GM18502 (cell line): Measurements from ENCODE around the gene FSIP1.
A peak's percentile ranks its signal among the peaks of the same experiment; 100 is the strongest.

Experiments used
- ATAC-seq: cut with Tn5 transposase; IDR thresholded peaks from one replicate; pipeline ENCODE4 v1.9.1; 2021; ENCODE audit warnings: mild to moderate bottlenecking; ENCODE audit not compliant: unreplicated experiment, poor library complexity

The FSIP1 gene

DNA sequence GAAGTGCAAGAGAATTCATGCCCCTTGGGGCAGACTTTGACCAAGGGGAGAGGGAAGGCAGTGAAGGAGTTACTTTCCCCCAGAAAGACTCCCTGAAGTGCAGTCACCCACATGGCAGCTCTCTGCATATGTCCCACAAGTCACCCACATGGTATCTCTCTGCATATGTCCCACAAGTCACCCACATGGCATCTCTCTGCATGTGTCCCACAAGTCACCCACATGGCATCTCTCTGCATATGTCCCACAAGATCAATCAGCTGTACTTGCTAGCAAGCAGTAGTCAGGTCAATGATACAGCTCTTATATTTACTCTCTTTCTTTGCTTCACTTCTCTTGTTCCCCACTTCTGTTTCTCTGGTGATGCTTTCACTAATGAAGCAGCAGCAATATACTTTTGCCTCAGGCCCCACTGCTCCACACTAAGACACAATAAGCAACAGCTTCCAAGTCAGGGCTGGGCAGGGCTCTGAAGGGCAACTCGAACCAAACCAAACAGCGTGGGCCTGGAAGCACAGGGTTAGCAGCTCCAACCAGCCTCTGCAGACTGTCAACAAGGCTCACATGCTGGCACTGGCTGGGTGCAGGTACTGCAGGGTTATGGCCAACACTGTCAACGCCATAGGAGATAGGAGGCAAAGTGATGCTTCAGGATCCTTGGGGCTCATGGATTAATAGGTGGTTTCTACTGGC, 155.0 kb downstream of the FSIP1 start:
- no peak for ATAC-seq

- ATAC-seq, result no peak
These were observed 156.8 kb downstream of the FSIP1 start for GRCh38 chr15:39625856-39626255.

GRCh38 chr15:39625451-39625850, 157.2 kb downstream of the FSIP1 start:
- ATAC-seq, result no peak

DNA sequence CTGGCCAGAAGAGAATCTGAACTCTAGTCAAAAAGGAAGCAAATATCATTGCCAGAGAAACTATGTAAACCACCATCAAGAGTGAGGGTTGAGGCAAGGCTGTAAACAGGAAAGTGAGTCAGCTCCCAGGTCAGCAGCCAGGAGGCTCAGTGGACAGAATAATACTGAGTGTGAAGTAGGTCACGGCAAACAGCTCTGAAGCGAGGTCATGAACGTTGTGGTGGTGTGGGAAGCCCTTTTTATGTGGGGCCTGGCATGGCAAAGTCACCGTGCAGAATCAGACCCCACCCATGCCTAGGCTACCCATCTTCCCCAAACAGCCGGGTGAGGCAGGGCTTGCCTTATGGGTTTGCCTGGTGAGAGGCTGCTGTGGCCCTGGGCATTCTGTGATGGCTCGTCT, 157.8 kb downstream of the FSIP1 start:
- peak; percentile 32 for ATAC-seq

DNA sequence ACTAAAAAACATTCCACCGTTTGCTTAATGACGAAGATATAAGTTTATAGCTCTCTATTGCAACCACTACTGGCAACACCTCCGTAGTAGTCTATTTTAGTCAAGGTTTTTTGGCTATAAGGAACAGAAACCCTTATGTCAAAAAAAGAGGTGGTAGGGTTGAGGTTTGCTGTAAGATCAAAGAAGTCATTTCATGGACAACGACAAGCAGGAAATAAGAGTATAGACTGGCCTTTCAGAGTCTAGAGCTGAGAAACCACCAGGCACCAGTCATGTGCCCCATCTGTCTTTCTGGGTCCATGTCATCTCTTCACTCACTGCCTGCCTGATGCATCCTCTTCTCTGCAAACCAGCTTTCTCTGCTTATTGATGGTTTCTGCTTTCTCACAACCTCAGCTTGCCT, 159.1 kb downstream of the FSIP1 start:
- ATAC-seq, result peak; percentile 93

DNA sequence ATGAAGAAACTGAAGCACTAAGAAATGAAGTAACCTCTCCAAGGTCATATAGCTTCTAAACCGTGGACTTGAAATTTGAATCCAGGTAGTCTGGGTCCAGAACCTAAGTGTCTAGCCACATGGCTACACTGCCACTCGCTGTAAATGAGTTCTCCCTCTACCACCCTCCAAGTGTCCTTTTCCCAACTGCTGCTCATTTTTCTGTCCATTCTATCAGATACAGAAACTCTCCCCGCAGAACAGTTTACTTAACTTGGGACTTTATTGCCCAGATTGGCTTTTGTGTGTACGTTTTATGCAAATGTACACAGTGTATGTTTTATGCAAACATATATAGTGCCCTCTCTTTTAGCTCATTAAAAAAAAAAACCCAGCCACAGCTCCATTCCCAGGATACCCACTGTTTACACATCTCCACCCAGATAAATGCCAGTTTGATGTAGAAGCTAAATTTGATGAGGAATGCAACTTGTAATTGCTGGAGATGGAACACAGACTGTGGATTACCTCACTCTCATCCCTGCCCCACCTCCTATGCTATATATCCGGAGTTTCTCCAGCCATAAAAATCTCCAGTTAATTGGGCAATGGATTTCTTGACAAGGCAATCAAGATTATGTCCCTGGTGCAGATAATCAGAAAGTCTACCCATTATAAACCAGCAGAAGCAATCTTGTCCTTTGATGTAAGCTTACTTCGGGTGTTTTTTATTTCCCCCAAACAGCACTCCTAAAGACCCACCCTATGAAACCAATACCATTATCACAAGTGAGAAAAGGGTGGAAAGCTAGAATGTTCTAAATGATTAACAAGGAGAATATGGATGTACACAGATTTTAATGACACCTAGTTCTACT, 159.8 kb downstream of the FSIP1 start:
- ATAC-seq, result peak; percentile 17

GRCh38 chr15:39621976-39622375, 160.7 kb downstream of the FSIP1 start:
- ATAC-seq, result no peak

DNA sequence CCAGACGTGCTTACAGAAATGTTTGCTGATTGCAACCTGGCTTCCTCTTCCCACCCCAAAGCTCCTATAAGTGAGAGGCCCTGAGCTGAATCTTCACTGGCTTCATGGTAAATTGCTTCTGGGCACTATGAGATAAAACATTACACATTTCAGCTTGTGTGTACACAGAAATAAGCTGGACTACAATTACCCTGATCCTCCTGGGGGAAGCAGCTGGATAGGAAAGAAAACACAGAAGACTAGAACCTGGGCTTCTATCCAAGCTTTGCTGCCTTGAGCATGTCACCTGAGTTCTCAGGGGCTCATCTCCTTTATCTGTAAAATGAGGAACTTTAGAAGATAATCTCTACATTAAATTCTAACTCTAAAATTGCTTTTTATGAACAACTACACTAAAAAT, 161.4 kb downstream of the FSIP1 start:
- no peak for ATAC-seq

GRCh38 chr15:39618063-39618823, 164.4 kb downstream of the FSIP1 start:
- no peak for ATAC-seq

- ATAC-seq, result no peak
These were observed 165.7 kb downstream of the FSIP1 start for GRCh38 chr15:39616731-39617455.

GRCh38 chr15:39613861-39614260, 168.8 kb downstream of the FSIP1 start:
- ATAC-seq, result no peak

DNA sequence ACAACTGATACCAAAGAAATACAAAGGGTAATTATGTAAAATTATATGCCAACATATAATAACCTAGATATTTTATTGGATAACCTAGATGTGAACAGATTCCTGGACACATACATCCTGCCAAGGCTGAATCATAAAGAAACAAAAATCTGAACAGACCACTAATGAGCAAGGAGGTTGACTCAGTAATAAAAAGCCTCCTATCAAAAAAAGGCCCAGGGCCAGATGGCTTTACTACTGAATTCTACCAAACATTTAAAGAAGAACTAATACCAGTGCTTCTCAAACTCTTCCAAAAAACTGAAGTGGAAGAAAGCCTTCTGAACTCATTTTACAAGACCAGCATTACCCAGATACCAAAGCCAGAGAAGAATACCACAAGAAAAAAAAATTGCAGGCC, 169.4 kb downstream of the FSIP1 start:
- no peak for ATAC-seq

- no peak for ATAC-seq
These were observed 172.0 kb downstream of the FSIP1 start for GRCh38 chr15:39610665-39611064.

DNA sequence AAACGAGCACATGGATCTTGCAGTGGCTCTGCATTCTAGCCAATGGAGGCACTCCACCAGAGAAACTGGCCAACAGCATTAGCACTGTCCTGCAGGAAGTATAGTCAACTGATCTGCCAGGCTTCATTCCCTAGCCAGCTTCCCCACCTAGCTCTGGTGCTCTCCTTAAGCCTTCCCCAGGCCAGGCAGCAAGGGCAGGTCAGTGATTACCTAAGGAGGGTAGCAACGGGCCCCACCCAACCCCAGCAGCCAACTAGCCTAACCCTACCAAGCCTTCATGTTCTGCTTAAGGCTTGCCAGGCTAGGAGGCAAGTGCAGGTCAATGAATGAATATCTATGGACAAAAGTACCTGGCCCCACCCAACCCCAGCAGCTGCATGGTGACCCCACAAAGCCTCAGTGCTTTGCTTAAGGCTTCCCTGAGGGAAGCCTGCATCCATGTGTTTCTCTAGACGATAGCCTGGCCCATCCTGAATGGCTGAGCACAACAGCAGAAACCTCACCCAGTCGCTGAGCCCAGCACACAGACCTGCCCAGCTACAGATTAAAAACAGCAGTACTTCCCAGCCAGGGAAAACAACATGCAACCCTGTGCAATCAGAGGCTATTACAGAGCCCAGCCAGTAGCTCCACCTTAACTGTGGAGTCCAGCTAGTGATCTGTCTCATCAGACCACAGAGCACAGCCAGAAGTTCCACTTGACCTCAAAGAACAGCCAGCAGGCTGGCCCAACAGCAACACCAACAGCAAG, 173.3 kb downstream of the FSIP1 start:
- no peak for ATAC-seq

DNA sequence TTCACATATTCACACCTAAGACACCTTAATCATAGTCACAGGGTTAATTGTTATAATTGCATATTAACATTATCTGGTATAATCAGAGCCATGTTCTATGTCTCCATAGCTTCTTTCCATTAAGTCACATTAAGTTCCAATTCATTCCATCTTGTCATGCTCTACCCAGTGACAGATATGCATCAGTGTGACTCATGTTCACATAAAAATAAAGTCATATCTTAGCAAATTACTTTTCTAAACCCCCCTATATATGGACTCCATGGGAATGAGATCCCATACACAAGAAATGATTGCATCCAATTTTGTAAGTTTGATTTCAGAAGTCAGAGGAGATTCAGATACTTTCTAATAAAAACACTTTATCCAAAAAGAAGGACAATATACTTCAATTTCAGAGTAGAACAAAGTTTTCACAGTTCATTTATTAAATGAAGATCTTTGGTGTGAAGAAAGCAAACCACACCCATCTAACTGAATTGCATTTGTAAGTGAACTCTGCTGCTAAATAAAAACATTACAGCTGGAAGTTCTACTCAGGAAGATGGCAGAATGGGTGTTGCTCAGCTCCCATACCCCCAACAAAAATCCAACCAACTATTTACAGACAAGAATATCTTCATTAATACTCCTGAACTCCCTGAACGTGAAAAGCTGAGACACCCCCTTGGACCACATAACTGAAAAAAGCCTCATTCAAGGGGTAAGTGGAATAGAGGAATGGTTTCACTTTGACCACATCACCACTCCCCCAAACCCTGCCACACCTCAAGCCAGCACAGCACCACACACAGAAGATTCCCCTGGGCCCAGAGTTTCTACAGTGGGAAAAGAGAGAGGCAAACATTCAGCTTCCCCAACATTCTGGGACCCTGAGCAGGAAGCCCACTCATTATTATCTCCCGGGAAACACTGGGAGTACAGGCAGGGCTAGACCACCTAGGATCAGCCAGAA, 174.2 kb downstream of the FSIP1 start:
- ATAC-seq, result no peak

- no peak for ATAC-seq
These were observed 177.5 kb downstream of the FSIP1 start for GRCh38 chr15:39605146-39605545.

DNA sequence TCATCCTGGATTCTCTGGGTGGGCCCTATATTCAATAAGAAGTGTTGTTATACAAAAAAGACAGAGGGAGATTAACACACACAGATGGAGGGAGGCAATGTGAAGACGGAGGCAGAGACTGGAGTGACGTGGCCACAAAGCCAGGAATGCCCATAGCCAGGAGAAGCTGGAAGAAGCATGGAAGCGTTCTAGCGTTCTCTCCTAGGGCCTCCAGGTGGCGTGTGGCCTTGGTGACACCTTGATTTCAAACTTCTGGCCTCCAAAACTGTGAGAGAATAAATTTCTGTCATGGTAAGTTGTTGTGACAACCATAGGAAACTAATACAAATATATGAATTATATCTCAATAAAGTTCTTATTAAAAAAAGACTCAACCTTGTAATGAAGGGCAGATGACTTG, 180.5 kb downstream of the FSIP1 start:
- no peak for ATAC-seq

DNA sequence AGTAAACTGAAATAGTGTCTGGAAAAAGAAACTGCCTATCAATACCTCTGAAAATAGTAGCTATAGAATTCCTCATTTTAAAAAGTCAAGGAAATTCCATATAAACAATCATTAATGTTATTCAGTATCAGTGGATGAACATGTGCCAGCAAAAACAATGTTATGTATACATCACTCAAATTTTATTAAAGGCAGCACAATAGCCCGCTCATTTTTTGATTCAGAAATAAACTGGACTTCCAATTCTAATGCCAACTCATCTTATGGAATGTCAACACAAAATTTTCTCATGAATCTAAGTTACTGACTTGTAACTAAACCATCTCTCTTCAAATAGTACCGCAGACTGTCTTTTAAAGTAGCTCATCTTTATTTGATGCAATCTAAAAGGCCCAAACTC, 182.8 kb downstream of the FSIP1 start:
- no peak for ATAC-seq
